Activated CD4-positive, alpha-beta T cell treated with anti-CD3 and anti-CD28 coated beads, Interleukin-2, amount 50 U/mL, for 24 hours (primary cell): Measurements from ENCODE around the gene BRI3.
"Not testable (repeated sequence)": the region's sequence is repeated elsewhere in the genome, so short reads cannot be mapped to it uniquely, and the experiment has no call there.

Experiments
- DNase-seq, 2 donors: peaks; one replicate each; pipeline ENCODE4 v3.0.0-alpha.2; 2020; ENCODE audit warnings: low read depth in 1 of 2, low spot score in 1 of 2

BRI3 gene

GRCh38 chr7:98303906-98304305 lies 22.4 kb downstream of the BRI3 start:
- DNase-seq, result no peak

DNA sequence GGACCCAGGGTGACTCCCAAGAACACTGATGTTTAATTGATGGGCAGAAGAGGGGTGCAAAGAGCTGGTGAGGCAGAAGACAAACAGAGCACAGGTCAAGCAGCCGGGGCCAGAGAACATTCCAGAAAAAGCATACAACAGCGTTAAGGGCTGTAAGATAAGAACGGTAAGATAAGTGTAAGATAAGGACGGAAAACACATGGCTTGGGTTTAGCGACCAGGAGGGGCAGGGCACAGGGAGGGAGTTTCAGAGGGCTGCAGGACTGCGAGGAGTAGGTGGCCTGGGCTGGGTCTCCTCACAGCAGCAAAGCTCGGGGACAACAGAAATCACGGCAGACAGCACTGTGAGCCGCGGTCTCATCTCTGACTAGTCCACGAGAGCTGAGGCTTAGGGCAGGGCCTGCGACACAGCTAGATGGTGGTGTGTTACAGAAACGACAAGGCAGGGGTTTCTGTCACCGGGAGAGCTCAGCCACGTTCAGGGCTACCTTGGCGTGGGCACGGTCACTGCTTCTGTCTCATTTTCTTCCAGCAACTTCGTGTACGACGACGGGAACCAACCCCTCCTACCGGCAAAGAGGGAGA lies 24.6 kb downstream of the BRI3 start:
- no peak for DNase-seq

DNA sequence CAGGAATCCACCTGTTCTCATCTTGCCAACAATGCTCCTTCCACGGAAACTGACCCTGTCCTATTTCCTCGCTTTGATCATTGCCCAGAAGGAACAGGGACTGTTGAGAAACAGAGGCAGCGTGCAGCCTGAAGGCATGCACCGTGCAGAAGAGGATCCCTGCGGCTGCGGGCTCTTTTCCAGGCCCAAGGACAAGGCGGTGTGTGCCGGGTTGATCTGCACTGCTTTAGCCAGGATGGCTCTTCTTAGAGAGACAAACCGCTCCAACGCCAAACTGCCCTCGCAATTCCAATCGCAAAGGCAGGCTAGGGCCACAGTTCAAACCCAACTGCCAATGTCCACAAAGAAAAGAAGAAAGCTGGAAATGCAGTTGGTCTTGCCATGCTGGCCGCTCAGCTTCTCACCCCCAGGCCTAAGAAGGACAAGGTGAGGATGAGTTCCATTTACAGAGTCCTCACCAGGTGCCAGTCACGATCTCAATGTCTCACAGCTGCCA lies 26.5 kb downstream of the BRI3 start:
- no peak for DNase-seq

DNA sequence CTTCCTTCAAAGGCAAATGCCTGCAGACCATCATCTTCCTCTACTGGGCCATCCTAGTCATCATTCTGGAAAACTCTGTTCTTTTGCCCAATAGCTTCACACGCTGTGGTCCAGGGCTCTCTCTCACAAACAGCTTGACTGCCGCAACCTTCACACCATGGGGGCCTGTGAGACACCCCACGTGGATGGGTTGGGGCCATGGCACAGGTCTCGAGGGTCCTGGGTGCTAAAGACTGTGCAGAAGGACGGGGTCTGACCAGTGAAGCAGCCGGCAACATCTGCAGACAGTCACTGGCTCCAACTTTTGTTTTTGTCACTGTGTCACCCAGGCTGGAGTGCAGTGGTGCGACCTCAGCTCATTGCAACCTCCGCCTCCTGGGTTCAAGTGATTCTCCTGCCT lies 28.1 kb downstream of the BRI3 start:
- no peak for DNase-seq

- DNase-seq, result no peak
Observed at GRCh38 chr7:98312201-98312600, 30.7 kb downstream of the BRI3 start.

GRCh38 chr7:98314469-98314868 lies 33.0 kb downstream of the BRI3 start:
- DNase-seq, result no peak

DNA sequence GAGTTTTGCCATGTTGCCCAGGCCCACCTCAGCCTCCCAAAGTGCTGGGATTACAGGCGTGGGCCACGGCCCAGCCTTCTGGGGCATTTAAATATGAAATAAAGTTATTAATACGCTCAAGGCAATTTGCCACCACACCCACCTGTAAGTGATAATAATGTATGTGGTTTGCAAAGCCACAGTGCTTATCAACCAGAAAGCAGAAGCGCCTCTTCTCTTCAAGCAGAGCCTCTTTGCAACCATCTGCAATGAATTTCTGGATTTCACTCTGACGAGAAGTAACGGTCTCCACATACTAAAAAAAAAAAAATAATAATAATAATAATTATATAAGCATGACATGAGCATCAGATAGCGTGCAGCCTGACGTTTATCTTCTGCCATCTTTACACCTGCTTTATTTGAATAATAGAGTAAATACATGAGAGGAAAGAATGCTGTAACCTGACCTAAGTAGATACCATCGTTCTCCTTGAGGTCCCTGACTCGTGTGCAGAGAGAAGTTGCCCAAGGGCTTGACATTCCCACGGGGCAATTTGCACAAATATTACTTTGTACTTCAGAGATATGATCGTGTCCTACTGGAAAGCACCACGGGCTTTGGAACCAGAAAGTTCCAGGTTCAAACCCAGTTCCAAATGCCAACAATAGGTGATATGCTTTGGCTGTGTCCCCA lies 34.0 kb downstream of the BRI3 start:
- DNase-seq, result no peak

DNA sequence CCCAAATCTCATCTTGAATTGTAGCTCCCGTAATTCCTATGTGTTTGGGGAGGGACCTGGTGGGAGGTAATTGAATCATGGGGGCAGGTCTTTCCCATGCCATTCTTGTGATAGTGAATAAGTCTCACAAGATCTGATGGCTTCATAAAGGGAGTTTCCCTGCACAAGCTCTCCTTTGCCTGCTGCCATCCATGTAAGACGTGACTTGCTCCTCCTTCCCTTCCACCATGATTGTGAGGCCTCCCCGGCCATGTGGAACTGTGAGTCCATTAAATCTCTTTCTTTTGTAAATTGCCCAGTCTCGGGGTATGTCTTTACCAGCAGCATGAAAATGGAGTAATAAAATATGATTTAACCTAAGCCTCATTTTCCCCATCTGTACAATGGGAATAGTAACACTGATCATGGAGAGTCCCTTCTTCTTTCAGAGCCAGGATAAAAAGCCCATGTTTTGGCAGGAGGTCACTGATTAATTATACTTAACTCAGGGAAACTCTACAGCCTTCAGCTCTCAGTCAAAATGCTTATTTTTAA lies 34.6 kb downstream of the BRI3 start:
- not testable (repeated sequence) for DNase-seq

DNA sequence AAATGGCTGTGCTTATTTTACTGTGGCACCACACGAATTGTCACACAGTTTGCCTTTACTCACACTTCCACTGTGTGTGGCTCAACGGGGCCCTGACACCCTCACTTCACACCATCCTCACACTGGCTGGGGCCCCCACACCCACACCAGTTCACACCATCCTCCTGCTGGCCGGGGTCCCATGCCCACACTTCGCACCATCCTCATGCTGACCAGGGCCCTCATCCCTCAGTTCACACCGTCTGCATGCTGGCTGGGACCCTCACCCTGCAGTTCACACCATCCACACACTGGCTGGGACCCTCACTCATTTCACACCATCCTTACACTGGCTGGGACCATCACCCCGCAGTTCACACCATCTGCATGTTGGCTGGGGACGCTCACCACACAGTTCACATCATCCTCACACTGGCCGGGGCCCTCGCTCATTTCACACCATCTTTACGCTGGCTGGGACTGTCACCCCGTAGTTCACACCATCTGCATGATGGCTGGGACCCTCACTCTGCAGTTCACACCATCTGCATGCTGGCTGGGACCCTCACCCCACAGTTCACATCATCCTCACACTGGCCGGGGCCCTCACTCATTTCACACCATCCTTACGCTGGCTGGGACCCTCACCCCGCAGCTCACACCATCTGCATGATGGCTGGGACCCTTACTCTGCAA lies 36.0 kb downstream of the BRI3 start:
- no peak for DNase-seq

GRCh38 chr7:98319176-98319575 lies 37.7 kb downstream of the BRI3 start:
- no peak for DNase-seq

DNA sequence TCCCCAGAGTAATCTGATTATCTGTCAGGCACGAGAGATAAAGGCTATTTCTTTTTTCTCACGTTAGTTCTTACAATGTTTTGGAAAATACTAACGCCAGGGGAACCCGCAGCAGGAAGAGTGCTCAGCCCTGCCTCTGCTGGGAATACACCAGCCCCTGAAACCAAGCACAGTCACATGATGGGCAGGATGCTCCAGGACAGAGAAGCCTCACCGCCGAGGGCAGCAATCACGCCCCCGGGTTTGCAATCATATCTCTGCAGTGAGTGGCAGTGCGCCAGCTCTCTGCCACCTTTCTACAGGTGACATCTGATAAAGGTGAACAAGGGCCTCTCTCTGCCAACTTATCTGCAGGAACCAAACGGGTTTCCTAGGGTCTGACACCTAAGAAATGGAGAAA lies 39.8 kb downstream of the BRI3 start:
- no peak for DNase-seq

- DNase-seq, result no peak
Observed at GRCh38 chr7:98322331-98323270, 41.1 kb downstream of the BRI3 start.

DNA sequence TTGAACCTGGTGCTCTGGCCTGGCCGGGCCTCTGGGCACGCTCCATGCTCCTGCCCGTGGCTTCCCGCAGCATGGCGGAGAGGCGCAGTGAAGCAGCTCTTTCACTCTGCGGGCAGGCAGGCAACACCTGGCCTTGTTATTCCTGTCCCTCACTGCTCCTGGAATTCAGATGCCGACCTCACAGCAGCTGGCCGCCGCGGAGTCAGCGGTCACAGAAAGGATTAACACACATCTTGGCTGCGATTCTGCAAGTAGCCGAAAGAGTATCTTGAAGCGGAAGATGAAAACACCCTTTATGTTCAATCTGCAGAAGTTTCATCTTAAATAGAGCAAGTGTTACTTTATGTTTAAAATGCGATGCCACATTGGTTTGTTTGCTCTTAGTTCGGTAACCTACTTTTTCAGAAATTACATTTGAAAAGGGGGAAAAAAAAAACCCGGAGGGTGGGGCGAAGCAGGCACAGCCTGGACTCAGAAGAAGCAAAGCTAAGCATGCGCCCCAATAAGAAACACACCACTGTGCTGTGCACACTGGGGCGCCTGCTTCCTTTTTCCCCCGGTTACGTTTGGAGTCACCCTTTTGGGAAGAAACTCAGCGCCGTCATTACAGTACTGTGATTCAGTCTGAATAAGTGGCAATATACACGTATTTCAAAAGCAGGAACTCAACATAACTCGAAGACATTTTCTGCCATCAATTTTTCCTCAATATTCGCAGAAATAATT lies 42.3 kb downstream of the BRI3 start:
- DNase-seq, result no peak

- DNase-seq, result no peak
Observed at GRCh38 chr7:98324782-98325181, 43.3 kb downstream of the BRI3 start.

GRCh38 chr7:98329100-98329790 lies 47.8 kb downstream of the BRI3 start:
- no peak for DNase-seq

GRCh38 chr7:98329791-98330373 lies 48.4 kb downstream of the BRI3 start:
- no peak for DNase-seq

DNA sequence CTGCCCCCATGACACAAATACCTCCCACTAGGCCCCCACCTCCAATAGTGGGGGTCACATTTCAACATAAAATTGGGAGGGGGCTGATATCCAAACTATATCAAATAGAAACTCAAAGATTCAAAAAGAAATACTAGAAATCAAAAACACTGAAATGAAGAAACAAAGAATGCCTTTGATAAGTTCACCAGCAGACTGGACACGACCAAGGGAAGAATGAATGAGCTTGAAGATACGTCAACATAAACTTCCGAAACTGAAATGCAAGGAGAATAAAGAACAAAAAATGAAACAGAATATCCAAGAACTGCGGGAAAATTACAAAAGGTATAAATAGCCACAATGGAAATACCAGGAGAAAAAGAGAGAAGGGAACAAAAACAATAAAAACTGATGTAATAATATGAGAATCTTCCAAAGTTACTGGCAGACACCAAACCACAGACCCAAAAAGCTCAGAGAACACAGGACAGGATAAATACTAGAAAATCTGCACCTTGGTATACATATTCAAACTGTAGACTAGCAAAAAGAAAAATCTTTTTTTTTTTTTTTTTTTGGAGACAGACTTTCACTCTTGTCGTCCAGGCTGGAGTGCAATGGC lies 49.5 kb downstream of the BRI3 start:
- no peak for DNase-seq

DNA sequence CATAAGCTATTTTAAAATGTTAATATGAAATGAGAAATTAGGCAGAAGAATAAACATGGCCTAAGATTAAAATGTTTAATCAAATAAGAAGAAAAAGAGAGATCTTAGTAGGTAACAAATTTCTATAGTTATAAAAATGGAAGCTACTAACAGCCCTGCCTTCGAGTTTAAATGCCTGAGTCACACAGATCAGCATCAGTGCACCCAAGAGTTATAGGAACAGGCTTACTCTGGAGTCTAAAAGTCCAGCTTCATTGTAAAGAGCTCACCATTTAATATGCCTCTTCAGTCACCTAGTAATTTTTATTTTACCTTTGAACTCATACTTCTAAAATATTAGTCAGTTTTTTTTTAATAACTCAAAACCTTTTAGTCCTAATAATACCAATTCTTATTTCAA lies 52.6 kb downstream of the BRI3 start:
- DNase-seq, result no peak

DNA sequence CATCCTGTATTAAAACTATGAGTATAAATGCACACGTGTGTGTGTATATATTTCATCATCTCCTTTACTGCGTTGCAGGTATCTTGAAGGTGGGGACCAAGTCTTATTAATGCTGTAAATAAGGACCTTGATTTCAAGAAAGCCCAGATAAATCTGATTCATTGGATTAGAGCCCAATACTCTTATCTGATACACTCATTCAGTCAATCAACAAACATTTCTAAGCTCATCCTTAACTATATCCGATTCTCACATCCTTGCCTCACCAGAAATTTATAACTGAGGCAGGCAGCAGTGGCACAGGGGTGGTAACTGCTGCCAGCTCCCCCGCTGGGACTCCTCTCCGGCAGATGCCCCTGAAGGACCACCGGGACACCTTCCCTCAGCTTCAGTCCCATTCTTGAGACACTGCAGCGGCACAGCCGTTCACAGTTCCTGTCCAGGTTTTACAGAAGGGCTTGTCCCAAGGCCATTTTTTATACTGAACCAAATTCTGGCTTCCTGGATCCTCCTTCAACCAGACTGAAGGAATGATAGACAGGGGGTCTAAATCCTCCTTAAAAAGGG lies 54.0 kb downstream of the BRI3 start:
- no peak for DNase-seq
